ENCODE data around the gene CTAG1A.
"Not testable (repeated sequence)": the region's sequence is repeated elsewhere in the genome, so short reads cannot be mapped to it uniquely, and the experiment has no call there.

CTAG1A gene

DNA sequence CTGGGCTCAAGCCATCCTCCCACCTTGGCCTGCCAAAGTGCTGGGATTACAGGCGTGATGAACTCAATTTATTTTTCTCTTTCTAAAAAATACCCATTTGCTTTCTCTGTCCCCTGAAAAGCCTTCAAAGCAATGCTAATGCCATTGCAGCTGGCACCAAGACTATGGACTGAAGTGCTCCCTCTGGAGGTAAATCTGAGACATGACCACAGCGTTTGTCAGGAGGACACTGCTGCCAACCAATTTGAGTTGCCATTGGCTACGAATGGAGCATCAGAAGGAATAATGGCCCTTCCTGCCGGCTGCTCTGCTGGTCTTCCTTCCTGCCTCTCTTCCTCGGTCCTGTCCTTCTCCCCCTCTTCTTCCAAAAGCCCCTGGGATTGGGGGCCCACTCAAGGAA is 9.9 kb upstream of the CTAG1A start:
- not testable (repeated sequence) for DNase-seq

DNA sequence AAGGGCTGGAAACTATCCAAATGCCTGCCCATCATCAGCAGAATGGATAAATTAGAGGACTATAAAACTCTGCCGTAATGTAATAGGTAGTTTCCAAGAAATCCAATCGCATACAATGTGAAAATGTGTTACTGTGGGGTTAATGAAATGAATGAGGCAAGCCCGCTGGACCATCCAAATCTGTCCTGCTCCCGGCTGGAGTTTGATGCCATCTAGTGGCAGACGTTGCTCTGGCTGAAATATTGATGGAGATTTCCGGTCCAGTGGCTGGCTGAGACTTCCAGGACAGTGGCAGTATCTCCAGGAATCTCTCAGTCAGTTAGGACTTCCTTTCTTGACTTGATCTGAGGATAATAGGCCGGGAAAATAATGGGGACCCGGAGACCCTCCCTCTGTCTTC is 1.9 kb upstream of the CTAG1A start:
- DNase-seq: not testable (repeated sequence)

GRCh38 chrX:154590415-154590814 is 5.5 kb downstream of the CTAG1A start:
- not testable (repeated sequence) for DNase-seq

DNA sequence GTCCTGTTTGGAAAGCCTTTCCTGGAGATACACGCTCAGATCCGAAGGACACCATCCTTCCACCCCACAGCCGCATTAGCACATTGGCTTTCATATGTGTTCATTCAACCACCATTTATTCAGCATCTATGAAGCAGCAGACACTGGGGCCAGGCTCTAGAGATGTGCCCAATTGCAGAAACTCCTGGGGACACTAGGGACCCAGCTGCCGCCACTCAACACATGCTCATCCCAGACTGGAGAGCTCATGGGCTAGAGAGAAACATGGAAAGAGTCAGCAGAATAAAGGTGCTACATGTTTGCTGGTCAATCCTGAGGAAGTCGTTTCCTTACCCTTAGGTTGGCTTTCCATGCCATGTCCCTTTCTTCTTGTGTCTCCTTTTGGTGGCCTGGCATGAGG is 7.6 kb downstream of the CTAG1A start:
- DNase-seq: no peak

DNA sequence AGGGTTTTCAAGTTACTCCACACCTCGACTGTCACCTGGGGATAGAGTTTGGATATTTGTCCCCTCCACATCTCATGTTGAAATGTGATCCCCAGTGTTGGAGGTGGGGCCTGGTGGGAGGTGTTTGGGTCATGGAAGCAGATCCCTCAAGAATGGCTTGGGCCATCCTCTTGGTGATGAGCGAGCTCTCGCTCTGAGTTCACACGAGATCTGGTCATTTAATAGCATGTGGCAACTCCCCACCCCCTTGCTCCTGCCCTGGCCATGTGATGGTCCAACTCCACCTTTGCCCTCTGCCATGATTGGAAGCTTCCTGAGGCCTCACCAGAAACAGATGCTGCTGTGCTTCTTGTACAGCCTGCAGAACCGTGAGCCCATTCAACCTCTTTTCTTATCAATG is 8.3 kb downstream of the CTAG1A start:
- no peak for DNase-seq

GRCh38 chrX:154594491-154594890 is 9.6 kb downstream of the CTAG1A start:
- DNase-seq: no peak

DNA sequence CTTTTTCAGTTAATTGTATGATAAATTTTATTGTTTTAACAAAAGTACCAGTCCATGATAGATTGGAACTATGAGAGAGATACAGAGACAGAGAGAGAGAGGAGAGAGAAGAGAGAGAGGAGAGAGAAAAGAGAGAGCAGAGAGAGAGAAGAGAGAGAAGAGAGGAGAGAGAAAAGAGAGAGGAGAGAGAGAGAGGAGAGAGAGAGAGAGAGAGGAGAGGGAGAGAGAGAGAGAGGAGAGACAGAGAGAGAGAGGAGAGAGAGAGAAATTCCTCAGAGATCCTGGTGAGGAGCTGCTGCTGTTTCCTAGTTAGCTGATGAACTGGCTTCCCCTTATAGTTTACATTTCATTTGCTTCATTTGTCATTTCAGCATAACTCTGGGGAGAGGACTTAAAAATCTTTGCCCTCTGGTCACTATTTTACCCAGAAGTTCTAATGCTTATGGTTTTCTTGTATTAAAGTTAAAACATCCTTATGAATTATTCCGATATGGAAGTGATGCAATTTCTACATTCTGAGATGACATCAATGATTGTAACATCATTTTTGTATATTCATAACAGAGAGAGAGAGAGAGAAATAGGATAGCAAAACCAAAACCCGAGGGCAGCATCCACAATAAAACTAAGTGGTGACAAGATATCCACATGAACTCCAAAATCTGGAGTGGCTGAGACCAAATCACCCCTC is 10.8 kb downstream of the CTAG1A start:
- no peak for DNase-seq

- no peak for DNase-seq
Measured at GRCh38 chrX:154596290-154596929, 11.5 kb downstream of the CTAG1A start.

- no peak for DNase-seq
Measured at GRCh38 chrX:154597221-154597620, 12.3 kb downstream of the CTAG1A start.

GRCh38 chrX:154598656-154599055 is 13.7 kb downstream of the CTAG1A start:
- no peak for DNase-seq

GRCh38 chrX:154599531-154599930 is 14.6 kb downstream of the CTAG1A start:
- no peak for DNase-seq

DNA sequence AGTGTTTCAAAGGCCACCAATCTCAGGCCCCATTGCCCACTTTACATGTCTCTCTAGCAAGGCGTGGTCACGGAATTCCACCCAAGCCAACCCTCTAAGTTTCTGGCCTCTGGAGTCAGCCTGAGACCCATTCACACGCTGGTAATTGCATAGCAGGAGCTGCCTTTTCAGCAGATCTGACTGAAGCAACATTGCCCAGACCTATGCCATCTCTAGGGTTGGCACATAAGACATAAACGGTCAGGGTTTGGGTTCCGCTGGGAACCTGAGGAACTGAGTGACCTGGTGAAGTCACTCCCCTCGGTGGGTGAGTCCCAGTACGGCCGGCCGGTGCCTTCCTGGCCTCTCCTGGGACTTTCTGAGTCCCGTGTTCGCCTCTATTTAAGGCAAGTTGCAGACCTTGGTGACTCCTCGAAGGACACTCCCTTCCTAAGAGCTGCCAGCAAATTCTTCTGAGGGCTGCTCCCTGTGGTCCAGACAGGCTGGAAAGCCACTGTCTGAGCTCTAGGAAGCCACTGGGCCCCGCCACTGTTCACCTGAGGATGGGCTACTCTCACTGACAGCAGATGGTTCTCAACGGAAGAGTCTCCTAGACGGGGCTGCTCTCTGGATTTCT is 15.9 kb downstream of the CTAG1A start:
- no peak for DNase-seq

GRCh38 chrX:154602226-154602625 is 17.3 kb downstream of the CTAG1A start:
- DNase-seq: no peak

GRCh38 chrX:154602766-154603437 is 18.0 kb downstream of the CTAG1A start:
- no peak for DNase-seq

GRCh38 chrX:154603438-154604430 is 18.8 kb downstream of the CTAG1A start:
- DNase-seq: no peak

- no peak for DNase-seq
Measured at GRCh38 chrX:154605566-154605965, 20.6 kb downstream of the CTAG1A start.

DNA sequence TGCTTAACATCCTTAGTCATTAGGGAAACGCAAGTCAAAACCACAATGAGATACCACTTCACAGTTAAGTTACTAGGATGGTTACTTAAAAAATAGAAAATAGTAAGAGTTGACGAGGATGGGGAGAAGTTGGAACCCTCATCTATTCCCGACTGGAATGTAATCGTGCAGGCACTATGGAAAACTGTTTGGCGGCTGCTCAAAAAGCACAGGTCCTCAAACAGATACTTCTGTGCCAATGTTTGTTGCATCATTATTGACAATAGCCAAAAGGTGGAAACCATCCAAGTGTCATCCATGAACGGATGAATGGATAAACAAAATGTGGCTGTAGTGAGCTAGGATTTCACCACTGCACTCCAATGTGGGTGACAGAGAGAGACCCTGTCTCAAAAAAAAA is 22.4 kb downstream of the CTAG1A start:
- no peak for DNase-seq

DNA sequence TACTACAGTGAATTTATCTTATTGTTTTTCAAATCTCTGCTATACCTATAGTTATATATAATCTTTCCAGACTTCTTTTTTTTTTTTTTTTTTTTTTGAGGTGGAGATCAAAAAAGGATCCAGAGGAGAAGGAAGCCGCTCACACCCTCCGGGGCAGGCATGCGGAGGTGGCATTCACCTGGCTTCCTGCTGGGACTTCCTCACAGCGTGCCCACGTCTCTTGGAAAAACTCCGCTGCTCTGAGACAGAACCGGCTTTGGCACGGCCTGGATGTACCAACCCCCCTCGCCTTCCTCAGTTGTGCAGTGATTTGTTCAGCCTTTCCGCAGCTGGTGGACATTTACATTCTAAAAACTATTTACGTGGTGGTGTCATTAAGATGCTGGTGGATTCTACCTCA is 23.0 kb downstream of the CTAG1A start:
- not testable (repeated sequence) for DNase-seq

- not testable (repeated sequence) for DNase-seq
Measured at GRCh38 chrX:154608823-154609222, 23.9 kb downstream of the CTAG1A start.

DNA sequence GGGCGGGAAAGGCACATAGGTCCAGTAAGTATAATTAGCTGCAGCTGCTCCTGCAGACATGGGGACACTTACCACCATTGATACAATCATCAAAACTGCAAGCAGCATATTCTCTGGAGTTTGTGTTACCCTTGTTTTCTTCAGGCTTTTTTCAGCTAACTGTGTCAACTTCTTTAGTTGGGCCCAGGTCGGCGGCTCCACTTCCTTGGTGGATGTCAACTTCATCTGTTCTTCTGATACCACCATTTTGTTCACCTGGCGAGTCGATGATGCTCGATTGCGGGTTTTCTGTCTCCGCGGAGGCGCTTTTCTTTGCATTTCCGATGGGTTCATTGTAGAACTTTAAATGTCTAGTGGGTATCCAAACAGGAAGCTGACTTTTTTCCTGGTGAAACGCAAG is 26.2 kb downstream of the CTAG1A start:
- DNase-seq: not testable (repeated sequence)

GRCh38 chrX:154613586-154613985 is 28.7 kb downstream of the CTAG1A start:
- not testable (repeated sequence) for DNase-seq

DNA sequence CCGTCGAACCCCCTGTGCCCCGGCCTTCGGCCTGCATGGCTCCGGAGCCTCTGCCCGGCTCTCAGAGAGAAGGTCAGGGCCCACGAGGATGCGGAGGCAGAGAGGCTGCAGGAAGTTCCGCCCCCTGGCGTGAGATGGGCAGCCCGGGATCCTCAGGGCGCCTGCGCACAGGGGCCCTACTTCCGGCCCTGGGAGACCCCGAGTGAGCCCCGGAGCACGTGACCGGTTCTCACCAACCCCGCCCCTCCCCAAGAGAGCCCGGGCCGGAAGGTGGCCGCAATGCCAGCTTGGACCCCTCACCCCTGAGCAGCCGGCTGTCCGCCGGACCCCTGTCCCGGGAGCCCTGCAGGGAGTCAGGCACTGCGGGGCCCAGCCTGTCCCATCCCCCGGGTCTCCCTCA is 34.2 kb downstream of the CTAG1A start, which contains the start of gene CTAG1B:
CTAG1B (minus strand) TSS at position 101 of the 400 bp plus-strand sequence; CDS start at position 37, 64 bp downstream.
- not testable (repeated sequence) for DNase-seq
